ENCODE measurements around the gene TSHZ2.

The TSHZ2 gene

DNA sequence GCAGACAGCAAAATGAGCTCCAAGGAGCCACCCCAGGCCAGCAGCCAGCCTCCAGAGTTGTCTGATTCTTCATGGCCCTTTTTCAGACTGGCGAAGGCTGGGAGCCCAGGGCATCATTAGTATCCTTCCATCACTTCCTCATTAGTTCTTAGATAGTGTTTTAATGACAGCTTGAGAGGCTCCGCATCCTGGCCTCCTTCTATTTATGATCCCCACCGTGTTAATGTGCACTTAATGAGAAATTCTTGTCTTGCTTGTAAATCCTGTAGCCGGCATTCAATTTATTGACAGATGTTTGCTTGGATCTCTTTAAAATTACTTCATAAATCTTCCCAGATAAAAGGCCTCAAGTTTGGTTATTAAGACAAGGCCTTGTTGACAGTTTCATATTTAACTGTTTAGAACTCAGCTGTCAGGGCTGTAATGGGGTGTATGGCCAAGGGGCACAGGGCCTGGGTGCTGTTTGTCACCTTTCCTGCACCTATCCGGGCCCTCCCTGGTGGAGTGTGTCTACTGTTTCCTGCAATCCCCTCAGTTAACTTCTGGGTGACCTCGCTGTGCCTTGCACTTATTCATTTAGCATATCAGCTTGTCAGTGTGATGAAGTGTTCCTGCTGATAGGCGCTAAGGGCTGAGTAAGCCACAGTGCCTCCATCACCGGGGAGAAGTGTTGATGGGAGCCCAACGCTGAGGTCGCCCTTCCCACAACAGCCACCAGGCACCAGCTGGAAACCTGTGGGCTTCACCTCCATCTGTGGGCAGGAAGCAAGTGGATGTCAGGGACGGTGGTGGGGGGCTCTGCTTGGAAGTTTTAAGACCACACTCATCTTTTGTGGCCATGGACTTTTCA, 169.3 kb downstream of the TSHZ2 start:
- TF ChIP-seq, protein P1, sequence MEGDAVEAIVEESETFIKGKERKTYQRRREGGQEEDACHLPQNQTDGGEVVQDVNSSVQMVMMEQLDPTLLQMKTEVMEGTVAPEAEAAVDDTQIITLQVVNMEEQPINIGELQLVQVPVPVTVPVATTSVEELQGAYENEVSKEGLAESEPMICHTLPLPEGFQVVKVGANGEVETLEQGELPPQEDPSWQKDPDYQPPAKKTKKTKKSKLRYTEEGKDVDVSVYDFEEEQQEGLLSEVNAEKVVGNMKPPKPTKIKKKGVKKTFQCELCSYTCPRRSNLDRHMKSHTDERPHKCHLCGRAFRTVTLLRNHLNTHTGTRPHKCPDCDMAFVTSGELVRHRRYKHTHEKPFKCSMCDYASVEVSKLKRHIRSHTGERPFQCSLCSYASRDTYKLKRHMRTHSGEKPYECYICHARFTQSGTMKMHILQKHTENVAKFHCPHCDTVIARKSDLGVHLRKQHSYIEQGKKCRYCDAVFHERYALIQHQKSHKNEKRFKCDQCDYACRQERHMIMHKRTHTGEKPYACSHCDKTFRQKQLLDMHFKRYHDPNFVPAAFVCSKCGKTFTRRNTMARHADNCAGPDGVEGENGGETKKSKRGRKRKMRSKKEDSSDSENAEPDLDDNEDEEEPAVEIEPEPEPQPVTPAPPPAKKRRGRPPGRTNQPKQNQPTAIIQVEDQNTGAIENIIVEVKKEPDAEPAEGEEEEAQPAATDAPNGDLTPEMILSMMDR (IDR thresholded peaks at IDR 0.05; ENCODE audit: low read depth, low read length, missing control alignments), result no peak
- in situ Hi-C loops (cut with HindIII; ENCODE audit: low pct_ligation_motif_present, low sequenced_read_pairs), result no loop called here
- H3K27ac ChIP-seq, result no peak overlapping the region
- H3K36me3 ChIP-seq (replicated peaks), result no peaks in the 10 kb centered on the region
- no peak for DNase-seq
- H3K27me3 ChIP-seq (replicated peaks), result no peaks in the 10 kb centered on the region
- H3K4me3 ChIP-seq (ENCODE audit: low read depth, low read length), result no peak overlapping the region

DNA sequence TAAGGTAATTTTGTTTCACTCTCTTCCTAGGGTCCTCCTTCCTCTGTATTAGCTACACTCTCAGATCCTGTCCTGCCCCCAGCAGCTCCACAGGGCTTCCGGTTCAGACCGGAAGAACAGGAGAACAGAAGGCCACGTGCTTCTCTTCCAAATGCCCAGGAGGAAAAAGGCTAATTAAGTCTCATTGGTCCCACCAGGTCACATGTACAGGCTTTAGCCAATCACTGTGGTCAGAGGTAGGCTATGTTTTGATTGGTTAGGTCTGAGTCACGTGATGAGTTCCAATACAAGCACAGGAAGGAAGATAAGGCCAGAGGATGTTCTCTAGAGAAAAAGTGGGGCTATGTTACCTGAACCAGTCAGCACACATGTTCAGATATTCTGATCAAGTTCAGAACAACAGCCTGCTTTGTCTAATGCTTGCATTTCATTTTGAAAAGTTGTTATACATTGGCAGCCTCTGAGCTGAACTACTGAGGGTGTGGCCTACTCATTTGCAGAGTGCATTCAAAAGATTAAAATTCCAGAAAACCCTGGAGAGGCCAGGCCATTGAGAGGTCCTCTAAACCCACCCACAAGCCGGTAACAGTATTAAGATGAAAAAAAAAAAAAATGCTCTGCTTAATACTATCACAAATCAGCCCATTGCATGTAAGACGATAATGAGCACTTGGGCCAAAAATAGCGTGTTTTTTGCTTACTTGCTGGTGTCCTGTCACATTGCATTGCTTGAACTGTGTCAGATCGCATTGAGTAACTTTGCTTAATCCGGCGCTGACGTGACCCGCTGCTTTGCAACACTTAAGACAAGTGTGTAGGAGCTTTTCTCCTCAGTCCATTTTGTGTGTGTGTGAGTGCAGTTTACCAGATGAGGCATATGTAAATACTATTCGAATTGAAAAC, 170.3 kb downstream of the TSHZ2 start:
- Histone ChIP-seq H3K27me3 (replicated peaks) (no peaks in the 10 kb centered on the region), H3K4me3 (ENCODE audit: low read depth, low read length) (no peak overlapping the region), H3K27ac (no peak overlapping the region), H3K36me3 (replicated peaks) (no peaks in the 10 kb centered on the region)
- TF ChIP-seq, protein P1 (IDR thresholded peaks at IDR 0.05; ENCODE audit: low read depth, low read length, missing control alignments), result no peak
- no peak for DNase-seq
- in situ Hi-C loops (cut with HindIII; ENCODE audit: low pct_ligation_motif_present, low sequenced_read_pairs), result no loop called here

DNA sequence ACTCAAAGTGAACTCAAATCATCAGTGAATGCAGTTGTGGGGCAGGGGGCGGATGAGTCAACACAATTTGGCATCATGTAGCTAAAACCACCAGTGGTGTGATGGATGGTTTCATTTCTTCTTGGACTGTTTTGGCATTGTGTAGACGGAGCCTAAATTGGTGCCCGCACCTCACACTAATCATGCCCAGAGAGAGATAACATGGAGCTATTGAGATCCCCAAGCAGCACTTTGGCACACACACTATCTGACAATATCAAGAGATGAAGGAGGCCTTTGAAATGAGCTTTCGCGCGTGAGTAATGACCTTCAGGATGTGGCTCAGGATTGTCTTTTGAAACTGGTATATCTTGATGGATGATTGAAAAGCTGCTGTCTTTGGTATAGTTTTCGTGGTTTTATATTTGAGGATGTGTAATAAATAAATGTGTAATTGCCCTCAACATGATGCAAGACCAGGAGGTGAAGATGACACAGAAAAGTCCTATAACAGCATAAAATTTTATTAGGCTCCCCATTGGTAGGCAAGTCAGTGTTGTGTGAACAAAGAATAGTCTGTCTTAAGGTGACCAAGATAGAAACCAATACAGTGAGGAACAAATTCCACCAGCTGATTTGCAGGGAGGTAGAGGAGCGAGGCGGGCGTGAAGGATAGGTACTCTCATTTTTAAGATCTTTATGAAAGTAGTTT, 174.2 kb downstream of the TSHZ2 start:
- Histone ChIP-seq H3K36me3 (replicated peaks) (no peaks in the 10 kb centered on the region), H3K27me3 (replicated peaks) (no peaks in the 10 kb centered on the region), H3K27ac (no peak overlapping the region), H3K4me3 (ENCODE audit: low read depth, low read length) (no peak overlapping the region)
- TF ChIP-seq, protein P1 (IDR thresholded peaks at IDR 0.05; ENCODE audit: low read depth, low read length, missing control alignments), result no peak
- in situ Hi-C loops (cut with HindIII; ENCODE audit: low pct_ligation_motif_present, low sequenced_read_pairs), result no loop called here
- no peak for DNase-seq

DNA sequence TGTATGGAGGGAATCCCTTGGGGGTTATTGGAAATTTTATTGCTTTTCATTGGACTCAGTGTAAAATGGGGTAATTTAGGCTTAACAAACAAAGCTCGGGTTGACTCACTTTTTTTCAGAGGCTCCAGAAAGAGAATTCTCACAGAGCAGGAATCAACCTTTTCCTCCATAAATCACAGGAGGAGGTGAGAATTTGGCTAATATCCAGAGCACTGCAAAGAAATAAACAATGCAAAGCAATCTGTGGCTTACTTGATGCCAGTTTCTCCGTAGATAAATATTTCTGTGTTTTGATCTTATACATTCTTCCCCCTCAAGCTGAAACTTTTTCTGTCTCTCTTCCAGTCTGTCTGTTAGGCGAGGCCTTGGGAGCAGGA, 176.6 kb downstream of the TSHZ2 start:
- Histone ChIP-seq H3K36me3 (replicated peaks) (no peaks in the 10 kb centered on the region), H3K27me3 (replicated peaks) (no peaks in the 10 kb centered on the region), H3K4me3 (ENCODE audit: low read depth, low read length) (no peak overlapping the region), H3K27ac (no peak overlapping the region)
- no peak for DNase-seq
- TF ChIP-seq, protein P1 (IDR thresholded peaks at IDR 0.05; ENCODE audit: low read depth, low read length, missing control alignments), result no peak
- in situ Hi-C loops (cut with HindIII; ENCODE audit: low pct_ligation_motif_present, low sequenced_read_pairs), result no loop called here

DNA sequence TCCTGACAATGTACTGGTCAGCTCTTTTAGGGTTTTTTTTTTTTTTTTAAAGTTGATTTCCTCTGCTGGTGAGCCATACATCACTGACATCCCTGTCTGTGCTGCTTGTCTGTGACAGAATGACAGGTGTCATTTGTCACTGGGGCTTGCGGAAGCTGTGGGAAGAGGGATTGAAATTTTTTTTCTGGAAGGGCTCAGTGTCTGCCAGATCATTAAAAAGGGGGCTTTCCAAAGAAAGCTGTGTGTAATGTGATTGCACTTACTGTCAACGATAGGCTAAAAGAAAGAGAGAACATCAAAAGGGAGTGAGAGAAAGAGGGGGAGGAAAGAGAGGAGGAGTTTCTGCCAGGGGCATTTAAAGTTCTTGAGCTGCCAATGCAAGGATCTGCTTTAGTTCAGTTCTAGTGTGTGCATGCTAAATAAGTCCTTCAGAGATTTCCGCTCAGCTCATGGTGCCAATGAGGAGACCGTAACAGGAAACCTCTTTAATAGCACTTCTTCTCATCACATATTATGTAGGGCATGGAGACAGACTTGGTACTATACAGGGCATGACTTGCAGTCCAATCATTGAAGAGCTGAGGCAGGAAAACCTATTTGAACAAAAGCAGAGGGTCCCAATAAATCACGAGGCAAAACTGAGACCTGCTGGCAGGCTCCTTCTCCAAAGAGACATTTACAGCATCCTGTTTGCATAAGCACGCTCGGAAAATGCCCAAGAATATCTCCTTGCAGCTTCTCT, 177.2 kb downstream of the TSHZ2 start:
- Histone ChIP-seq H3K27me3 (replicated peaks) (no peaks in the 10 kb centered on the region), H3K36me3 (replicated peaks) (no peaks in the 10 kb centered on the region), H3K4me3 (ENCODE audit: low read depth, low read length) (no peak overlapping the region), H3K27ac (no peak overlapping the region)
- TF ChIP-seq, protein P1 (IDR thresholded peaks at IDR 0.05; ENCODE audit: low read depth, low read length, missing control alignments), result no peak
- in situ Hi-C loops (cut with HindIII; ENCODE audit: low pct_ligation_motif_present, low sequenced_read_pairs), result no loop called here
- no peak for DNase-seq
